Measurements from ENCODE around the gene PSMG4.

The PSMG4 gene

GRCh38 chr6:3290931-3291211, 32.1 kb downstream of the PSMG4 start:
- Histone ChIP-seq H3K27ac (no peak overlapping the region), H3K27me3 (ENCODE audit: insufficient read depth, low read depth) (no peaks in the 10 kb centered on the region), H2AFZ (ENCODE audit: low read depth) (no peak overlapping the region), H3K79me2 (ENCODE audit: insufficient read depth, low read depth) (no peaks in the 10 kb centered on the region), H3K36me3 (ENCODE audit: insufficient read depth) (no peaks in the 10 kb centered on the region), H3K4me3 (IDR thresholded peaks at IDR 0.05; ENCODE audit: insufficient read depth, low read depth, low read length) (no peak overlapping the region), H4K20me1 (ENCODE audit: insufficient read depth) (no peaks in the 10 kb centered on the region), H3K4me2 (no peak overlapping the region), H3K4me1 (ENCODE audit: low read depth, poor library complexity, severe bottlenecking) (no peaks in the 10 kb centered on the region), H3K9ac (no peak overlapping the region)
- no peak for TF ChIP-seq CTCF (conservative IDR thresholded peaks at IDR 0.05; ENCODE audit: low read depth, low read length)

DNA sequence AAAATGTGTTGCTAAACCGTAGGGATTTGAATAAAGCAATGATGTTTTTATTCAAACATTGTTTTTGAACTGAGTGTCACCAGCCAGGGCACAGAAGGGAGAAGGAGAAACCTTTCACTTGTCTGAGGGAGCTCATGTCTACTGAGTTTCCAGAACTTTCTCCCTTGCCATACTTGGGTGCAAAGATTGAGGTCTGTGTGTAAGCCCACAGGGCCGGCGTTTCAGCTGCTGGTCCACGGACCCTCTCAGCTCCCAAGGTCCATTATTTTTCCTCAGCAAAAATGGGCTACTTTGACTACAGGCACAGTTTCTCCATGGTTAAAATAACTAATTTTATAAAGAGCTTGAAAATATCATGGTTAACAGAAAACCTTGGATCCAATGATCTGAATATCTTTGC, 32.6 kb downstream of the PSMG4 start:
- Histone ChIP-seq H3K27me3 (ENCODE audit: insufficient read depth, low read depth) (no peaks in the 10 kb centered on the region), H4K20me1 (ENCODE audit: insufficient read depth) (no peaks in the 10 kb centered on the region), H3K4me1 (ENCODE audit: low read depth, poor library complexity, severe bottlenecking) (no peaks in the 10 kb centered on the region), H3K36me3 (ENCODE audit: insufficient read depth) (no peaks in the 10 kb centered on the region), H3K4me3 (IDR thresholded peaks at IDR 0.05; ENCODE audit: insufficient read depth, low read depth, low read length) (no peak overlapping the region), H3K27ac (no peak overlapping the region), H3K4me2 (no peak overlapping the region), H2AFZ (ENCODE audit: low read depth) (no peak overlapping the region), H3K79me2 (ENCODE audit: insufficient read depth, low read depth) (no peaks in the 10 kb centered on the region), H3K9ac (no peak overlapping the region)
- no peak for TF ChIP-seq CTCF (conservative IDR thresholded peaks at IDR 0.05; ENCODE audit: low read depth, low read length)

GRCh38 chr6:3291987-3292386, 33.2 kb downstream of the PSMG4 start:
- Histone ChIP-seq H2AFZ (ENCODE audit: low read depth) (no peak overlapping the region), H3K79me2 (ENCODE audit: insufficient read depth, low read depth) (no peaks in the 10 kb centered on the region), H3K4me3 (IDR thresholded peaks at IDR 0.05; ENCODE audit: insufficient read depth, low read depth, low read length) (no peak overlapping the region), H3K27me3 (ENCODE audit: insufficient read depth, low read depth) (no peaks in the 10 kb centered on the region), H3K9ac (no peak overlapping the region), H3K4me1 (ENCODE audit: low read depth, poor library complexity, severe bottlenecking) (no peaks in the 10 kb centered on the region), H3K27ac (no peak overlapping the region), H4K20me1 (ENCODE audit: insufficient read depth) (no peaks in the 10 kb centered on the region), H3K4me2 (no peak overlapping the region), H3K36me3 (ENCODE audit: insufficient read depth) (no peaks in the 10 kb centered on the region)
- no peak for TF ChIP-seq CTCF (conservative IDR thresholded peaks at IDR 0.05; ENCODE audit: low read depth, low read length)

DNA sequence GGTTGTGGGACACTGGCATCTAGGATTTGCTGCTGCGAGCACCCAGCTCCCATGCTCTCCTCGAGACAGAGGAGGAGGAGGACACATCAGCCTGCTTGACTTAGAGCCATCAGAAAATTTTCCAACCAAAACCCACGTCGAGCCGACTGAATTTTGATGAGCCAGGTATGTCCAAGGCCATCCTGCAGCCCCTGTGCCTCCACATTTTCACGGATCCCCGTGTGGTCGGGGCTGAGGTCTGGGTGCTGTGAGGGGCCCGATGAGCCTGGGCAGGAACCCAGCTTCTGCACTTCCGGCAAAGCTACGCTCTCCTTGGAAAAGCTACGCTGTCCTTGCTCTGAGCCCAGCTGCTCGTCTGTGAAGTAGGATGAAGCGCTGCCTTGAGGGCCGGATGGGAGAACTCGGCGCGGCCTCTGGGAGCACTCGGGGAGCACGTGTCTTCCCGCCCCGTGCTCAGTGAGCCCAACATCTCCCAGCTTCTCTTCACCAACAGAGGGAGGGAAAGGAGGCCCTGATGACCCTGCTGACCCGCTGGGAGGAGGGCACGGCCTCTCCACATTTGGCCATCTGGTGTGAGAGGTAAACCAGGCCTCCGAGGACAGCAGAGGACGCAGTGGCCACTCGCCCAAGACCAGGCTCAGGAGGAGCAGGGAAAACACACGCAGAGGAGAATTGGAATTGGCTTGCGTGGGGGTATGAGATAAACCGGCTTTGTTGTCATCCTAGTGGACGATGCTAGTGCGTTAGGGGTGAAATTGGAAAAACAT, 33.9 kb downstream of the PSMG4 start:
- Histone ChIP-seq H2AFZ (ENCODE audit: low read depth) (no peak overlapping the region), H3K4me1 (ENCODE audit: low read depth, poor library complexity, severe bottlenecking) (peaks cover 2% of the 10 kb centered on the region), H3K36me3 (ENCODE audit: insufficient read depth) (no peaks in the 10 kb centered on the region), H3K9ac (no peak overlapping the region), H4K20me1 (ENCODE audit: insufficient read depth) (no peaks in the 10 kb centered on the region), H3K27me3 (ENCODE audit: insufficient read depth, low read depth) (no peaks in the 10 kb centered on the region), H3K4me3 (IDR thresholded peaks at IDR 0.05; ENCODE audit: insufficient read depth, low read depth, low read length) (no peak overlapping the region), H3K79me2 (ENCODE audit: insufficient read depth, low read depth) (no peaks in the 10 kb centered on the region), H3K27ac (no peak overlapping the region), H3K4me2 (no peak overlapping the region)
- TF ChIP-seq CTCF (conservative IDR thresholded peaks at IDR 0.05; ENCODE audit: low read depth, low read length), result no peak
